Measurements from ENCODE around the gene FEM1C.

FEM1C gene

GRCh38 chr5:115475788-115476187 is 68.8 kb downstream of the FEM1C start:
- DNase-seq (ENCODE audit: low spot score), result no peak

GRCh38 chr5:115472271-115473025 is 72.1 kb downstream of the FEM1C start:
- no peak for DNase-seq (ENCODE audit: low spot score)

GRCh38 chr5:115471345-115472063 is 73.1 kb downstream of the FEM1C start:
- DNase-seq (ENCODE audit: low spot score), result no peak

- no peak for DNase-seq (ENCODE audit: low spot score)
Observed at GRCh38 chr5:115470921-115471320, 73.7 kb downstream of the FEM1C start.

Measured in hematopoietic multipotent progenitor cell treated with erythropoietin and hydrocortisone succinate and interleukin-3 and kit ligand, for 15 days (in vitro differentiated cells).